Measurements from ENCODE around the gene CHAD.

The CHAD gene

DNA sequence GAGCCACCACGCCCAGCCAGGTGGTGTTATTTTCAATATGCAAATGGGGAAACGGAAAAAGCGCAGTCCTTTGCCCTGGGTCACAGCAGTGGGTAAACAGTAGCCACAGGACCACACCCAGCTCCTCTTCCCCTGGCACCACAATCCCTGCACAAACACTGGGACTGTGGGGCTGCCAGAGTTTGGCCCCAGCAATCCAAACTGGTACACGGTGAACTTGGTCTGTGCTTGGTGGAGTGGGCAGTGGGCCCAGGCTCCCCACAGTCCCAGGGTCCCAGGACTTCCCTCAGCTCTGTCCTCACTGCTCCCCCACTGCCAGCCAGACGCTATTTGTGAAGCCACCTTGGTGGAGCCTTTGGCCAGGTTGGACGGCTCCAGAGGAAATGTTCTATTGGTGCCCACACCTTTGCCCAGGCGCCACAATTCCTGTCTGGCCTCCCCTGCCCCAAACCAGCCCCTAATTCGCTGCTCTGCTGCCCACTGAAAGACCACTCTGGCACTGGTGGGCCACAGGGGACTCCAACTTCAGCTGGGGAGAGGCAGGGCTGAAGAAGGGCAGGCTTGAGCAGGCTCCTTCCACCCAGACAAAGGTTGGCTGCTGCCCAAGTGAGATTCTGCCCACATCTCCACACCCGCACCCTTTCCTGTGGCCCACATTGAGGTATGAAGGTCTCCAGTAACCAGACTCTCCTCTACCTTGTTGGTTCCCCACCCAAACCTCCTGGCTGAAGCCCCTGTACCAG, 2.1 kb downstream of the CHAD start:
- TF ChIP-seq, protein P1, sequence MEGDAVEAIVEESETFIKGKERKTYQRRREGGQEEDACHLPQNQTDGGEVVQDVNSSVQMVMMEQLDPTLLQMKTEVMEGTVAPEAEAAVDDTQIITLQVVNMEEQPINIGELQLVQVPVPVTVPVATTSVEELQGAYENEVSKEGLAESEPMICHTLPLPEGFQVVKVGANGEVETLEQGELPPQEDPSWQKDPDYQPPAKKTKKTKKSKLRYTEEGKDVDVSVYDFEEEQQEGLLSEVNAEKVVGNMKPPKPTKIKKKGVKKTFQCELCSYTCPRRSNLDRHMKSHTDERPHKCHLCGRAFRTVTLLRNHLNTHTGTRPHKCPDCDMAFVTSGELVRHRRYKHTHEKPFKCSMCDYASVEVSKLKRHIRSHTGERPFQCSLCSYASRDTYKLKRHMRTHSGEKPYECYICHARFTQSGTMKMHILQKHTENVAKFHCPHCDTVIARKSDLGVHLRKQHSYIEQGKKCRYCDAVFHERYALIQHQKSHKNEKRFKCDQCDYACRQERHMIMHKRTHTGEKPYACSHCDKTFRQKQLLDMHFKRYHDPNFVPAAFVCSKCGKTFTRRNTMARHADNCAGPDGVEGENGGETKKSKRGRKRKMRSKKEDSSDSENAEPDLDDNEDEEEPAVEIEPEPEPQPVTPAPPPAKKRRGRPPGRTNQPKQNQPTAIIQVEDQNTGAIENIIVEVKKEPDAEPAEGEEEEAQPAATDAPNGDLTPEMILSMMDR (IDR thresholded peaks at IDR 0.05) = no peak
- Mint-ChIP-seq H3K36me3 (ENCODE audit: low read depth) (peaks cover 11% of the 10 kb centered on the region), H3K4me3 (no peak overlapping the region), H3K27ac (peak overlapping the region; percentile 38), H3K27me3 (ENCODE audit: low read depth, poor library complexity) (peaks cover 71% of the 10 kb centered on the region), H3K4me1 (peaks cover 23% of the 10 kb centered on the region), H3K9me3 (no peaks in the 10 kb centered on the region)
- DNase-seq = no peak

GRCh38 chr17:50465635-50466034, 3.0 kb downstream of the CHAD start:
- peaks cover 19% of the 10 kb centered on the region for H3K4me1 Mint-ChIP-seq

DNA sequence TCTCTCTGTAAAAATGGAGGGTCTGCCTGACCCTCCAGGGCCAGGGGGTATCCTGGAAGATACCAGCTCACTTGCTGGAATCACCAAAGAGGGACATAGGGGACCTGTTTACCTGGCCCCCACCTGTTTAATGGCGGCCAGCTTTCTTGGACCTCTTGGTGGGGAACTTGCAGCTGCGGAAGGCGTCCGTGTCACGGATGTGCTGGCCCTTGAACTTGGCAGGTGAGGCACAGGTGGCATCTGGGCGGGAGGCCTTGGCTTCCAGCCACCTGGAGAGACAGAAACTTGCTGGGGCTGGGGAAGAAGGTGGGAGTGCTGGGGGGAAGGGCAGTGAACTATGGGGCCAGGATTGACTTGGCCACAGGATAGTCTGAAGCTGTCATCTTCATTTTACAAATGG, 3.5 kb downstream of the CHAD start:
- Mint-ChIP-seq H3K4me1 (peaks cover 14% of the 10 kb centered on the region), H3K27ac (no peak overlapping the region), H3K4me3 (no peak overlapping the region), H3K36me3 (ENCODE audit: low read depth) (peaks cover 11% of the 10 kb centered on the region), H3K9me3 (no peaks in the 10 kb centered on the region), H3K27me3 (ENCODE audit: low read depth, poor library complexity) (peaks cover 58% of the 10 kb centered on the region)
- TF ChIP-seq, protein P1 (IDR thresholded peaks at IDR 0.05) = no peak
- no peak for DNase-seq

More at GRCh38 chr17:50465635-50466034, 3.0 kb downstream of the CHAD start:
- Mint-ChIP-seq H3K9me3 (no peaks in the 10 kb centered on the region), H3K27ac (no peak overlapping the region), H3K36me3 (ENCODE audit: low read depth) (peaks cover 11% of the 10 kb centered on the region), H3K27me3 (ENCODE audit: low read depth, poor library complexity) (peaks cover 63% of the 10 kb centered on the region), H3K4me3 (no peak overlapping the region)
- TF ChIP-seq, protein P1 (IDR thresholded peaks at IDR 0.05) = no peak
- DNase-seq = no peak

DNA sequence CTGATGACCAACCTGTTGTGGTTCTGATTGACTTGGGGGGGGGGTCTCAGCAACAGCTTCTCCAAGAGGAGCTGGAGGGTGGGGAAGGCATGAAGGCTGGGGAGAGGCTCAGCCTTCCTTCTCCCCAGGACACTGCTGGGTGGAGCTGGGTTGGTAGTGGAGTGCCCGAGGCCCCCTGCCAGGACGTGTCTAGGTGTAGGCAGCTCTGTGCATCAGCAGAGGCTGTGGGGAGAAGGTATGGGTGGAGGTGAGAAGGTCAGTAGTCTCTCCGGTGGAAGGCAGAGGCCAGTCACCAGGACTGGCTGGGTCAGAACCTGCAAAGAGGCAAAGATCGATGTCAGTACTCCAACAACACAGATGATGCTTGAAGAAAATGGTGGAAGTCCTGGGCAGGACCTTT, 3.9 kb downstream of the CHAD start:
- Mint-ChIP-seq H3K36me3 (ENCODE audit: low read depth) (peaks cover 11% of the 10 kb centered on the region), H3K9me3 (no peaks in the 10 kb centered on the region), H3K27ac (no peak overlapping the region), H3K4me1 (peaks cover 13% of the 10 kb centered on the region), H3K27me3 (ENCODE audit: low read depth, poor library complexity) (peaks cover 54% of the 10 kb centered on the region), H3K4me3 (no peak overlapping the region)
- TF ChIP-seq, protein P1 (IDR thresholded peaks at IDR 0.05) = no peak
- DNase-seq = no peak

GRCh38 chr17:50464121-50464520, 4.6 kb downstream of the CHAD start:
- peaks cover 11% of the 10 kb centered on the region for H3K36me3 Mint-ChIP-seq (ENCODE audit: low read depth)

More at GRCh38 chr17:50464121-50464520, 4.6 kb downstream of the CHAD start:
- no peaks in the 10 kb centered on the region for H3K9me3 Mint-ChIP-seq
- no peak overlapping the region for H3K27ac Mint-ChIP-seq
- no peak overlapping the region for H3K4me3 Mint-ChIP-seq
- peaks cover 13% of the 10 kb centered on the region for H3K4me1 Mint-ChIP-seq
- TF ChIP-seq, protein P1 (IDR thresholded peaks at IDR 0.05) = no peak
- no peak for DNase-seq
- H3K27me3 Mint-ChIP-seq (ENCODE audit: low read depth, poor library complexity) = peaks cover 48% of the 10 kb centered on the region

Measured in nephron progenitor cell (in vitro differentiated cells).